ENCODE data around the gene KLF15.

DNA sequence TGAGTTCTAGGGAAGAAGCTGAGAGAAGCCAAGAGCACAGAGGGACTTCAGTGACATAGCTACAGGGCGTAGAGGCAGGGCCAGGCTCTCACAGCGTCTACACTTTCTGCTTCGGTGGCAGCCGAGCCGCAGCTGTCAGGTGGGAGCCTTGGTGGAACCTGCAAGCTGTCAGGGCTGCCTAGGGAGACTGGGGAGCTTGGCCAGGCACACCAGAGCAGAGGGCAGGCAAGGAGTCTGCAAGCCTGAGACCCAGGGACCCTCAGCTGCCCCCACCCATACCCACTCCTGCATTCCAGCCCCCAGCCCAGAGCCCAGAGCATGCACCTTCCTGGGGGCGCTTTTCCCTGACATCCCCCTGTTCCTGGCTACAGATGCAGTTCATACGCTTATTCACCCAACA is 13.4 kb upstream of the KLF15 start:
- TF ChIP-seq CTCF (IDR thresholded peaks at IDR 0.05) = no peak
- no peak for TF ChIP-seq POLR2A (IDR thresholded peaks at IDR 0.05)
